GM10266 (cell line): ENCODE measurements around the gene CFTR.

Experiments used
- DNase-seq: peaks from one replicate; pipeline ENCODE4 v3.0.0; 2012; ENCODE audit errors: extremely low spot score
- TF ChIP-seq, protein P1 (sequence below): IDR thresholded peaks from 2 replicates; pipeline ENCODE4 v1.5.1; 2012; ENCODE audit warnings: mild to moderate bottlenecking, low read depth; ENCODE audit not compliant: control insufficient read depth, insufficient read depth; ENCODE audit errors: missing control alignments

Gene CFTR

GRCh38 chr7:117682681-117683385, 203.0 kb downstream of the CFTR start:
- TF ChIP-seq, protein P1, sequence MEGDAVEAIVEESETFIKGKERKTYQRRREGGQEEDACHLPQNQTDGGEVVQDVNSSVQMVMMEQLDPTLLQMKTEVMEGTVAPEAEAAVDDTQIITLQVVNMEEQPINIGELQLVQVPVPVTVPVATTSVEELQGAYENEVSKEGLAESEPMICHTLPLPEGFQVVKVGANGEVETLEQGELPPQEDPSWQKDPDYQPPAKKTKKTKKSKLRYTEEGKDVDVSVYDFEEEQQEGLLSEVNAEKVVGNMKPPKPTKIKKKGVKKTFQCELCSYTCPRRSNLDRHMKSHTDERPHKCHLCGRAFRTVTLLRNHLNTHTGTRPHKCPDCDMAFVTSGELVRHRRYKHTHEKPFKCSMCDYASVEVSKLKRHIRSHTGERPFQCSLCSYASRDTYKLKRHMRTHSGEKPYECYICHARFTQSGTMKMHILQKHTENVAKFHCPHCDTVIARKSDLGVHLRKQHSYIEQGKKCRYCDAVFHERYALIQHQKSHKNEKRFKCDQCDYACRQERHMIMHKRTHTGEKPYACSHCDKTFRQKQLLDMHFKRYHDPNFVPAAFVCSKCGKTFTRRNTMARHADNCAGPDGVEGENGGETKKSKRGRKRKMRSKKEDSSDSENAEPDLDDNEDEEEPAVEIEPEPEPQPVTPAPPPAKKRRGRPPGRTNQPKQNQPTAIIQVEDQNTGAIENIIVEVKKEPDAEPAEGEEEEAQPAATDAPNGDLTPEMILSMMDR, result no peak
- no peak for DNase-seq

GRCh38 chr7:117683430-117684175, 203.8 kb downstream of the CFTR start:
- TF ChIP-seq, protein P1, result no peak
- no peak for DNase-seq

- TF ChIP-seq, protein P1, result no peak
- DNase-seq, result no peak
Observed at GRCh38 chr7:117685795-117686194, 206.0 kb downstream of the CFTR start.

DNA sequence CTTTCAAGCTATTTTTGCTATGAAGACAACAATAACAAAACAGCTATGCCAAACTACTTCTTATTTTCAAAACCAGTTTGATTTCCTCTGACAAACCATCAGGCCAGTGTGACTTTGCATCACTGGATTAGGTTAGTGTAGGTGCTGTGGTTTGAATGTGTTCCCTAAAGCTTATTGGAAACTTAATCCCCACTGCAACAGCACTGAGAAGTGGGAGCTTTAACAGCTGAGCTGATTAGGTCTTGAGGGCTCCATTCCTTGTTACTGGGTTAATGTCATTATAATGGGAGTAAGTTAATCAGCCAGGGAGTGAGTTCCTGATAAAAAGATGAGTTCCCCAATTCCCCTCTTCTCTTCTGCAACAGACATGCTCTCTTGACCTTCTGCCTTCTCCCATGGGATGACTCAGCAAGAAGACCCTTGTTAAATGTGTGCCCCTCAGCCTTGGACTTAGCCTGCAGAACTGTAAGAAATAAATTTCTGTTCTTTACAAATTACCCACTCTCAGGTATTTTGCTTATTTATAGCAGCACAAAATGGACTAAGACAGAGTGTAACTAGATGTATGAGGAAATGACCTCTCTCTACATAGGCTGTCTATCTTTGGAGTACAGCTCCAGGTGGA, 206.6 kb downstream of the CFTR start:
- no peak for DNase-seq
- TF ChIP-seq, protein P1, result no peak

- no peak for DNase-seq
- TF ChIP-seq, protein P1, result no peak
Observed at GRCh38 chr7:117688126-117688525, 208.3 kb downstream of the CFTR start.

DNA sequence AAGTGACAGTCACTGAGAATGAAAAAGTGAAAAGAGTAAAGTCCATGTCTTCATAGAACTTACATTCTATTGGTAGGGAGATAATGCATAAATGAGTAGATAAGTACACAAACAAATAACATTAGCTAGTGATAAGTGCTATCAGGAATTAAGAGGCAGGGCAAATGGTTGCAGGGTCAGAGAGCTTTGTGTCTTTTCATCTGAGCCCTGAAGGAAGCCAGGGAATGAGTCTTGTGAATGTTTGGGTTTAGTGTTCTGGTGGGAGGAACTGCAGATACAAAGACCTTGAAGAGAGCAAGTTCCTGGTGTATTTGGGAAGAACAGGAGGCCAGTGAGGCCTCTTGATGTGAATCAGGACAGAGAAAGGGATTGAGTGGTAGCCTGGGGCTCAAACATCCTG, 209.6 kb downstream of the CFTR start:
- DNase-seq, result no peak
- TF ChIP-seq, protein P1, result no peak
